GM18499 (cell line): ENCODE data around the gene DUSP16.

Experiments used
- ATAC-seq: cut with Tn5 transposase; IDR thresholded peaks from one replicate; pipeline ENCODE4 v1.9.1; 2021; ENCODE audit warnings: moderate number of reproducible peaks; ENCODE audit not compliant: insufficient read depth, unreplicated experiment

Gene DUSP16

GRCh38 chr12:12447837-12448236 lies 114.8 kb downstream of the DUSP16 start:
- ATAC-seq = no peak

- no peak for ATAC-seq
Measured at GRCh38 chr12:12447236-12447635, 115.4 kb downstream of the DUSP16 start.

GRCh38 chr12:12446786-12447185 lies 115.9 kb downstream of the DUSP16 start:
- no peak for ATAC-seq

- ATAC-seq = no peak
Measured at GRCh38 chr12:12445882-12446181, 116.8 kb downstream of the DUSP16 start.

- ATAC-seq = no peak
Measured at GRCh38 chr12:12445165-12445881, 117.3 kb downstream of the DUSP16 start.

GRCh38 chr12:12443431-12443878 lies 119.2 kb downstream of the DUSP16 start:
- no peak for ATAC-seq

GRCh38 chr12:12442548-12443071 lies 120.1 kb downstream of the DUSP16 start:
- no peak for ATAC-seq

DNA sequence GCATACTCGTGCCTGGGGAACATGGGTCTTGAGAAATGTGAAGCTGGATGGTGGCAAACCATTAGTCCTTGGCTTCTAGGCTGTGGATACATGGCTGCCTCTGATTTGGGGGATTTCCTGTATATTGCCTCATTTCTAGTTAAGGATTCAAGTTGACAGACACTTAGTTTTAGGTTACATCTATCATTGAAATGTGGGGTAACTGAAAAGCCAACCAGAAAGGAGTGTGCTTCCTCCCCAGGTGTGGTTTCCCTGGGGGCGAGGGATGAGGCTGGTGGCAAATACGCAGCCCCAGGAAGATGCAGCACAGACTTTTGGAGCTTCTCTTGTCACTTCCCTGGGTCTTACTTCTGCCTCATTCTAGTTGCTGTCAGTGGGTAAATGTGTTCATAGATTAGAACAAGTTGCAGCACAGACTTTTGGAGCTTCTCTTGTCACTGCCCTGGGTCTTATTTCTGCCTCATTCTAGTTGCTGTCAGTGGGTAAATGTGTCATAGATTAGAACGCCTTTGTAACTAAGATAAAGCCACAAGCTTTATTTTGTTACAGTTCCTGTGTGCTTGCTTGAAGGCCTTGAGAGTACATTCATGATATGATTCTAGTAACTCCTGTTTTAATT lies 120.7 kb downstream of the DUSP16 start:
- no peak for ATAC-seq

- no peak for ATAC-seq
Measured at GRCh38 chr12:12441429-12441807, 121.2 kb downstream of the DUSP16 start.

- no peak for ATAC-seq
Measured at GRCh38 chr12:12440784-12441428, 121.8 kb downstream of the DUSP16 start.

- ATAC-seq = no peak
Measured at GRCh38 chr12:12439636-12440035, 123.0 kb downstream of the DUSP16 start.

DNA sequence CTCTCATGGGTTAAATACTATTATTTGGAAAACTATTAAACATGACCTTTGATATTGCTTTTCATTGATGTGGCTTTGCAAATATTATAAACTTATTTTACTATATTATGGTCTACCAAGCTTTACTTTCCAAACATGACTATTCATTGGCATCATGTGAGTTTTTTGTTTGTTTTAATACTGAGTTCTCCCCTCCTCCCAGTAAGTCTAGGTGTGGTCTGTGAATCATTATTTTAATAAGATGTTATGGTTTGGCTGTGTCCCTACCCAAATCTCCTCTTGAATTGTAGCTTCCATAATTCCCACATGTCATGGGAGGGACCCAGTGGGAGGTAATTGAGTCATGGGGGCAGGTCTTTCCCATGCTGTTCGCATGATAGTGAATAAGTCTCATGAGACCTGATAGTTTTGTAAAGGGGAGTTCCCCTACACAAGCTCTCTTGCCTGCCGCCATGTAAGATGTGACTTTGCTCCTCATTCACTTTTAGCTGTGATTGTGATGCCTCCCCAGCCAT lies 125.8 kb downstream of the DUSP16 start:
- ATAC-seq = no peak

- no peak for ATAC-seq
Measured at GRCh38 chr12:12433203-12433731, 129.4 kb downstream of the DUSP16 start.

DNA sequence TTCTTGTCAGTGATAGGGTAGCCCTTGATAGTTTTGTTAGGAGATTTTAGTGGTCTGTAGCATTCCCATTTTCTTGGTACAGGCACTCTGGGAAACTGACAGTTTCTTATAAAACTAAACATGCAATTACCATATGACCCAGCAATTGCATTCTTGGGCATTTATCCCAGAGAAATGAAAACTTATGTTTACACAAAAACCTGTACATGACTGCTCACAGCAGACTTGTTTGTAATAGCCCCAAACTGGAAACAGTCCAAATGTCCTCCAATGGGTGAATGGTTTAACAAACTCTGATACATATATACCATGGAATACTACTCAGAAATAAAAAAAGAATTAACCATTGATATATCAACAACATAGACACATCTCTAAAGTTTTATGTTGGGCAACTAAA lies 130.3 kb downstream of the DUSP16 start:
- no peak for ATAC-seq

GRCh38 chr12:12428961-12429657 lies 133.6 kb downstream of the DUSP16 start:
- ATAC-seq = no peak

DNA sequence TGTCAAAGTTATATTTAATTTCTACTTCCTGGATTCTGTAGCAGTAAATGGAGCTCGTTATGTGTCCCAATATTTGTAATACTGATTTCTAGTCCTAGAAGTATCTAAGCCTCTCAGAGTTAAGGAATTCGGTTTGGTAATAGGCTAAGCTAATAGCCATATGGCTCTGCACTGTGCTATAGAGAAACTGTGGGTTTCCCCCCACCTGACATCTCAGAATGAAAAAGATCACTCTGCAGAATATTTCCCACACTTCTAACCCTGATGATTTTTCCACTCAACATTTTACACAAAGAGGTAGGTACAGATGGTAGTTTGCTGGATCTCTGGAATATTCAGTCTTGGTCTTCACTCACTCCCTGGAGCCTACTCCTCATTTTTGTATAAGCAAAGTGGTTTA lies 134.6 kb downstream of the DUSP16 start:
- no peak for ATAC-seq

GRCh38 chr12:12427568-12427967 lies 135.1 kb downstream of the DUSP16 start:
- ATAC-seq = no peak

DNA sequence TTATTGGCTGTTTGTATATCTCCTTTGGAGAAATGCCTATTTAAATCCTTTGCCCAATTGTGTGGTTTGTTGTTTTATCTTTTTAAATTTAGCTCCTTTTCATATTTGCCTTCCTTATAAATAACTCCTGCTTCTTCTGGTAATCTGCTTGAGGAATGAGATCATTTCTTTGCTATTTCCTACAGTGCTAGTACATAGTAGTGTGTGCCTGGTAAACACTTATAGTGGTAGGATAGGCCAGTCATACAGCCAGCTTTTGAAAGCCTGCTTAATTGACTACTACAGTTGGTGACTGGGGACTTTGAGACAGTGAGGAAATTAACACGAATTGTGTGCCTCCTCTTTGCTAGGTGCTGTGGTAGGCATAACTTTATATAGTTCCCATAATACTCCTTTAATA lies 137.0 kb downstream of the DUSP16 start:
- no peak for ATAC-seq

GRCh38 chr12:12425001-12425400 lies 137.7 kb downstream of the DUSP16 start:
- no peak for ATAC-seq
